Measurements from ENCODE around the gene SLC17A9.

SLC17A9 gene

GRCh38 chr20:62969179-62969760 is 16.8 kb downstream of the SLC17A9 start:
- DNase-seq (ENCODE audit: low read depth) = no peak

GRCh38 chr20:62969939-62970306 is 17.4 kb downstream of the SLC17A9 start:
- no peak for DNase-seq (ENCODE audit: low read depth)

DNA sequence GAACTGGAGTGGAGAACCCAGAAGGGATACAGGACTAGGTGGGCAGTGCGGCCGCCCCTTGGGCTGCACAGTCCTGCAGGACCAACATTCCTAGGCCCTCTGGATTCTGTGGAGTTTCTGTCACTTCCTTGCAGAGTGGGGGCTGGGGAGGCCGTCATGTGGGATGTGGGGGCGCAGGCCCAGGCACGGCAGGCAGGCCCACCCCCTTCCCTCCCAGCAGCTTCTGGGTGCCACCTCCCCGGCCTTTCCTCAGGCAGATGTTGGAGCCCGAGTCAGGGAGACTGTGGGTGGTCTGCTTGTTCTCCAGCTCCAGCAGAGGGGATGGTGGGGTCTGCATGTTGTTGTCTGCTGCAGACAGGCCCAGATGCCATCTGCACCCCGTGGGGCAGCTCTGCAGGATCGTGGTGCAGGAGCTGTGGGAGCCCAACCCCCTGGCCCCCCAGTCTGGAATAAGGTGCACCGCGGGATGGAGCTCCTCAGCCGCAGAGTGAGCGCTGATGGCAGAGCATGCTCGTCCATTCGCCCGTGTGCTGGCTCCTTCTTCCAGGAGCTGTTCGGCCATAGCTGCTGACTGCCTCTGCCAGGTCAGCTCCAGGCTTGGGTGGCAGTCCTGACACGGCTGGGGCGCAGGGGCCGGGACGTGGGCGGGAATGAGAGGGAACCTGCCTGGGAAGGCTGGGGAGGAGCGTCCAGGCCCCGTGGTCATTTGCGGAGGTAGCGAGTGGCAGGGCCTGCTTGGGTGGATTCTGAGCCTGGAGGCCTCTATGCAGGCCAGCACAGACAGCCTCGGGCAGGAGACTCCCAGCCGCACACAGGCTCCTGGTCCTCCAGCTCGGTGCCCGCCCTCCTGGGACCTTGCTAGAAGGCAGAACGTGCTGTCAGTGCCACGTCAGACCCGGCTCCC is 18.1 kb downstream of the SLC17A9 start:
- DNase-seq (ENCODE audit: low read depth) = no peak

GRCh38 chr20:62971211-62971949 is 18.9 kb downstream of the SLC17A9 start:
- no peak for DNase-seq (ENCODE audit: low read depth)

DNA sequence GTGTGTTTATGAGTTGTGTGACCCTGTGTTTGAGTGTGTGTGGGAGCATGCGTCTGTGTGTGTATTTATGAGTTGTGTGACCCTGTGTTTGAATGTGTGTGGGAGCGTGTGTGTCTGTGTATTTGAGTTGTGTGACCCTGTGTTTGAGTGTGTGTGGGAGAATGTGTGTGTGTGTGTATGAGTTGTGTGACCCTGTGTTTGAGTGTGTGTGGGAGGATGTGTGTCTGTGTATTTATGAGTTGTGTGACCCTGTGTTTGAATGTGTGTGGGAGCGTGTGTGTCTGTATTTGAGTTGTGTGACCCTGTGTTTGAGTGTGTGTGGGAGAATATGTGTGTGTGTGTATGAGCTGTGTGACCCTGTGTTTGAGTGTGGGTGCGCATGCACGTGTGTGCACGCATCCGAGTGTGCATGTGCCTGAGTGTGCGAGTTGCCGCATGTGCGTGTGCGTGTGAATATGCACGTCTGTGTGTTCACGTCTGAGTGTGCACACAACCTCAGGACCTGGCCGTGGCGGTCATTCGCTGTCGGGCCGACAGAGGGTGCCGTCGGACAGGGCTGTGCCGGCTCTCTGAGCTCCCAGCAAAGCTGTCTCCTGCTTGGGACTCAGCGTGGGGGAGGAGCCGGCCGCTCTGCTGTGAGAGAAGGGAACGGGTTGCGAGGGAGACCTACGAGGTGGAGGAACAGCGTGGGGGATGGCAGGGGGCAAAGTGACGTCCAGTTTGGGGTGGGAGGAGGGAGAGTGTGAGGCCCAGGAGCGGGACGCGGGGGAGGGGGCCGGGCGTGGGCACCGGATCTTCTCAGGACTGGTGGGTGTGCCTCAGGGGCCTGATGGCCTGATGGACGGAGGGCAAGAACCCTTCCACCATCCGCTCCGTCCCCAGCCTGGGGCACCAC is 19.7 kb downstream of the SLC17A9 start:
- no peak for DNase-seq (ENCODE audit: low read depth)

DNA sequence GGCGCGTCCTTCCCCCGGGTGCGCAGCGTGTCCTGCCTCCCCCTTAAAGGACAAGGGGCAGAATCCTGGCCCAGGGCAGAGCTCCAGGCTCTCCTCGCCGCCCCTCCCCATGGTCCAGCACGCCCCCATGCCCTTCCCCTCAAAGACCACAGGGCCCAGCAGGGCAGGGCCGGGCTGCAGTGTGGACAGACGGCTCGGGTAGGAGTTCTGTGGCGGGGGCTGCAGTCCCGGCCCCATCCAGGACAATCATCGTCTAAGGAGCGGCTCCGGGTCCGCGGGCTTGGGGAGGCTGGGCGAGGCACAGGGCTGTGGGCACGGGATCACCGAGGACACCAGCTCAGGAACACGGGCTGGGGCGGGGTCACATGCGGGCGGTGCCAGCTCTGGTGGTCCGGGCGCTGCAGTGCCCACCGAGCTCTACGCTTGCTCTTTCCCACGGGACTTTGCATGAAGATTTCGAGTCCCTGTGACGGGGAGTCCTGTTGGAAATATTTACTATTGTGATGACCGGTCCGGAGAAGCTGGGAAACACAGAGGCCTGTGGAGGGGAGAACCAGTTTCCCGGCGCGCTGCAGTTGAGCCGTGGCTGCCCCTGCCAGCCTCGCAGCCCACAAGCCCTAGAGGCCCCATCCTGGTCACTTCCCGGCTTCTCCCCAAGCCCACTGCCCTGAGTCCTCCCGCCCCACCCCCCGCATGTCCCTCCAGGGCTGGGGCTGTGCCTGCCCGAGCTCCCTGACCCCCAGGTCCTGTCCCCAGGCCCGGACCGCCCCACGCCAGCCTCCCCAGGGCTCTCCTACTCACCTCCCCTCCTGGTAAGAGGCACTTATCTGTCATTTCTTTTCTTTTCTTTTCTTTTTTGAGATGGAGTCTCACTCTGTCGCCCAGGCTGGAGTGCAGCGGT is 20.6 kb downstream of the SLC17A9 start:
- no peak for DNase-seq (ENCODE audit: low read depth)

- no peak for DNase-seq (ENCODE audit: low read depth)
Observed at GRCh38 chr20:62975251-62975760, 22.8 kb downstream of the SLC17A9 start.

DNA sequence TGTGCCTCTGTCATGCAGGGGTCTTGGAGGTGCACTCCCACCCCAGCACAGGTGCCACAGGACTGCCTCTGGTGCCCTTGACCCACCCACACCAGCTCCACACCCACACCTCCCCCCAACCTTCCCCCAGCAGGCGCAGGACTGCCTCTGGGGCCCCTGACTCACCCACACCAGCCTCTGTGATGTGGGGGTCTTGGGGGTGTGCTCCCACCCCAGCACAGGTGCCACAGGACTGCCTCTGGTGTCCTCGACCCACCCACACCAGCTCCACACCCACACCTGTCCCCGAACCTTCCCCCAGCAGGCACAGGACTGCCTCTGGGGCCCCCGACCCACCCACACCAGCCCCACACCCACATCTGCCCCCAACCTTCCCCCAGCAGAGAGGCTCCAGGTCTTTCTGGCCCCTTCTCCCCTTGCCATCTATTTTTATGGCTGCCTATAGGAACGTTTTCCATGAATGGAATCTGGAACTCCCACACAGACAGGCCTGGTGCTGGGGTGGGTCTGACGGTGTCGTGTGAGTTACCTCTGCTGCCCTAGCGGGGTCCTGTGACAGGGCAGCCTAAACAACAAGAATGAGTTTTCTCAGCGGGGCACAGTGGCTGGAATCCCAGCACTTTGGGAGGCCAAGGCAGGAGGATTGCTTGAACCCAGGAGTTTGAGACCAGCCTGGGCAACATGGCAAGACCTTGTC is 23.5 kb downstream of the SLC17A9 start:
- no peak for DNase-seq (ENCODE audit: low read depth)

- DNase-seq (ENCODE audit: low read depth) = no peak
Observed at GRCh38 chr20:62976886-62977285, 24.4 kb downstream of the SLC17A9 start.

DNA sequence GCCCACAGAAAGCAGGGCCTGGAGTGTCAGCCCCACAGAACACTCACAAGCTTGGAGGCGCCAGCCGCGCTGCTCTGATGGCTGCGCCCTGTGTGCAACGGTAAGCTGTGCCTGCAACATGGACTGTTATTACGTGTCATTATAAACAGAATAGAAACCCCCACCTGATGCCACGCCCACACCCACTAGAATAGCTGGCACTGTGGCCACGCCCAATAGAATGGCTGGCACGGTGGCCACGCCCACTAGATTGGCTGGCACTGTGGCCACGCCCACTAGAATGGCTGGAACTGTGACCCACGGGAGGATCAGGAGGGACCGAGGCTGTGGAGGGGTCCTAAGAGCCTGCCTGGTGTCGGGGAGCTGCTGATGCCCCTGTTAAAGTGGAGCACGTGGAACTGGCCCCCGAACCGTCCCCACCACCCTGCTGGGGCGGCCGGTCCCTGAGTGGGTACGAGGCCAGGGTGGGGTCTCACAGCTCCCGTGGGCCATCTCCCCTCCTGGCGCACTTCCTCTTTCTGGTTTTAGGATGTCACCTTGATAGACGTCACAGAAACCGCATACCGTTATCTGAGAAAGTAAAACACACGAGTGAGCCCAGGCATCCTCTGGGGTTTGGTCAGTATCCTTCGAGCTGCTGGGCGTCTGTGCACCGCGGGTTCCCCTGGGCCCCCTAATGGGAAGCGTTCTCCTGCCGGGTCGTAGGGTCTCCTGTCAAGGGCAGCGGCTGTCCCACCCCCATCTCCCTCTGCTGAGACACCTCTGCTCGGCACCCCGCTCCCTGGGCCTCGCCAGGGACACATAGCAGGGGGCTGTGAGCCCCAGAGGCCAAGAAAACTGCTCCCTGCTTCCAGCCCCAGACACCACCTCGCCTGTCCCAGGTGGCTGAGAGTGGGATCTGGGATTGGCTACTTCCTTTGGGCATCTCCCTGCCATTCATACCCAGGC is 25.4 kb downstream of the SLC17A9 start:
- no peak for DNase-seq (ENCODE audit: low read depth)

GRCh38 chr20:62978561-62978943 is 26.0 kb downstream of the SLC17A9 start:
- DNase-seq (ENCODE audit: low read depth) = no peak

DNA sequence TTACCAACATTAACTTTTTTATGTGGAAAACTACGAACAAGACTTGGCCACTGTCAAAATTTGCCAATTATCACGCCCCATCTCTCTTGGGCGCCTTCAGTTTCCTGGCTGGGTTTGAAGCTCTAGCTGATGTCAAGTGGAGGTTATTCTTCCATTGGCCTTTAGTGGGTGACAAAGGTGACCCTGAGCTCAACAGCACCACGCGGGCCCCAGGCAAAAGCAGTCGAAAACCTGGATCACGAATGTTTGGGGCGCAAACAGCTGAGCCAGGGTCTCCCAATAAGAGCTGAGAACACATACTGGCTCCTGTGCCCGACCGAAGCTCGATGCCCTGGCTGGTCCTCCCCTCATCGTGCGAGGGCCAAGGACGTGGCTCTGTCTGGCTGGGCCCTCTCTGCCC is 26.8 kb downstream of the SLC17A9 start:
- DNase-seq (ENCODE audit: low read depth) = no peak

DNA sequence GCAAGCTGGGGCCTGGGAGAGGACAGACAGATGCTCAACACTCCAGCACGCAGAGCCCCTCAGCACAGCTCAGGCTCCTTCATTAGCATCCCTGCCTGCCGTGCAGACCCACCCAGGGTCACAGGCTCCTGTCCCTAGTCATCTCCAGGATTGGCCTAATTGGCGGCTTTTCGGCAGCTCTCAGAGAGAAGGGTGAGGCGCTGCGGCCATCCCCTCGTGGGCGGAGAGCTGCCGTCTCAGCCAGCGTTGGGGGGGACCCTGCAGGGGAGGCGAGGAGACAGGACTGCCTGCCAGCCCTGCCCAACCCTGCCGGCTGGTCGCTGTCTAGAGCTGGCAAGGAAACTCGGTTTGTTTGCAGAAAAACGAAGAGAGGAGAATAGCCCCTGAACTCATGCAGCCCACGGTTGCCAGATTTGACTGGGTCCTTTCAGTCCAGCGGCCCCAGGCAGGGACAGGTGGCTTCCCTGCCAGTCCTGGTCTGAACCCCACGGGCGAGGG is 27.4 kb downstream of the SLC17A9 start:
- DNase-seq (ENCODE audit: low read depth) = no peak

DNA sequence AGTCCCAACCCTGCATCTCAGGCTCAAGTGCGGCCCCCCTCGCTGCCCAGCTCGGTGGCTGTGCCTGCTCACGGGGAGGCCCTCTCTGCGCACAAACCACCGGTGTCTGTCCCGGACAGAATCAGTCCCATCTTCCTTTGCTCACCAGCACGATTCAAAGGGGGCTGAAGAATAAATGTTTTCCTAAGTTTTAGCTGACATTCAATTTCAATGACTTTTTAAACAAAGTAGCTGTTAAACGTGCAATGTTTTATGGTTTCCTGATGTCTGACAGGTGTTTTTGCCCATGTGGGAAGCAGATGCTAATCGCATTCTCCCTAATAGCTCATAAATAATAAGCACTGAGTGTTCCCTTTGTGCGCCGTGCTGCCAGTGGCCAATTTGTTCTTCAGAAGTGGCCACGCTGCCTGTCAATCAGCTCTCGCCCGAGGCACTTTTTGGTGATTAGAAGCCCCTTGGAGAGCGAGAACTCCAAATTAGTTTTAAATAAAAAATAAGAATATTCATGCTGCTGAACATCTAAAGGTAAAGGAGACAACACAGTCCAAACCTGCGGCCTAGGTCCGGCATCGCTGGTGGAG is 28.0 kb downstream of the SLC17A9 start:
- DNase-seq (ENCODE audit: low read depth) = no peak

DNA sequence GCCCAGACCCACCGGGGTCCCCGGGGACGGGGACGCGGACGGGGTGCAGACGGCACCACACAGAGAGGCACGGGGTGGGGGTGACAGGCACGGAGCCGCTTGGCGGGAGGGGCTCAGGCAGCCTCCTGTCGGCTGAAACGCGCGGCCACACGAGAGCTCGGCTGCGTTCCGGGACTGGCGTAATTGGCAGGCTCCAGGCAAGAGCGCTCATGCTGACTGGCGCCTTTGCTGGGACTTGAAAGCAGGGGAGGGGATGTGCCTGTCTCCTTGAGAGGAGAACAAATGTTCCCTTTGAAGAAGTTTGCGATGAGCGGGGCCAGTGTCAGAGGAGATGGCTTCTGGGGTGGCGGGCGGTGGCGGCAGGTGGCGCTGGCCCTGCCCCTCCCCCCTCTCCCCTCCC is 28.5 kb downstream of the SLC17A9 start:
- DNase-seq (ENCODE audit: low read depth) = no peak

- no peak for DNase-seq (ENCODE audit: low read depth)
Observed at GRCh38 chr20:62982124-62983075, 29.9 kb downstream of the SLC17A9 start.

DNA sequence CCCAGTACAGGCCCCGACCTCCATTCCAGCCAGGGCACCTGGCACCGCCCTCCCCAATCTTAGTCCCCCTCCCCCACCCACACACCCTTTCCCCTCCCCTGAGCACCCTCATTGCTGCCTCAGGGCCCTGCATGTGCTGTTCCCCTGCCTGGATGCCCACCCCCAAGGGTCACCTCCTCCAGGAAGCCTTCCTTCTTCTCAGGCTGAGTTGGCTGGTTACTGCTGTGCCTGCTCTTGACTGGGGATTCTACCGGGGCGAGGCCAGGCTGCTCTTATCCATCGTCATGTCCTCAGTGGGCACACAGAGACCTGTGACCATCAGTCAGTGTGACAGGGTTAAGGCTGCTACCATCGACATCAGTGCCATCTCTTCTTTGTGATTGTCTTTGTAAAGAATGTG is 30.7 kb downstream of the SLC17A9 start:
- no peak for DNase-seq (ENCODE audit: low read depth)
